ENCODE data around the gene TUBA8.
"Not testable (repeated sequence)": the region's sequence is repeated elsewhere in the genome, so short reads cannot be mapped to it uniquely, and the experiment has no call there.

TUBA8 gene

DNA sequence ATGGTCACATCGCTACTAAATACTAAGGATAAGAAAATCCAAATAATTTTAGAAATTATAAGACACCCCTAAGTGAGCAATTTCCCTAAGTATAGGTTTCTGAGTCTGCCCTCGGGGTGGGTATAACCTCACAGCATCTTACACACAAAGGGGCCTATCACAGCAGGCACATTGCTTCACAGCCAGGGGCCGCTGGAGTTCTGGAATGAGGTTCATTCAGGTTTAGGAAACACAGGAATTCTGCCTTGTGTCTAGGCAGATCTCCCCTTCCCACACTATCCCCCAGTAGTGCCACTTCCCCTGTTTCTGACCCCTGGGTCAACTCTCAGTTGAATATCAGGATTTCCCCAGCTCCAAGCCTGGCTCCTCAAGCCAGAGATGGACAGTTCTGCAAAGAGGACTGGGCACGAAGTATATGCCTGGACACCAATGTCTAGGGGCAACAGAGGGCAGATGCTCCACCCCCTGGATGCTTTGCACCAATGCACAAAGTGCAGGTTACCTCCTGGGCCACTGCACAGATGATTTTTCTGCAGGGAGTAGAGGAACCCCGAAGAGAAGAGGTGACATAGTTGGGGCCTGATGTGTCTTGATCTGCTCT is 11.4 kb downstream of the TUBA8 start:
- no peak for DNase-seq (ENCODE audit: insufficient read length, low spot score)
- no peak for FAIRE-seq

DNA sequence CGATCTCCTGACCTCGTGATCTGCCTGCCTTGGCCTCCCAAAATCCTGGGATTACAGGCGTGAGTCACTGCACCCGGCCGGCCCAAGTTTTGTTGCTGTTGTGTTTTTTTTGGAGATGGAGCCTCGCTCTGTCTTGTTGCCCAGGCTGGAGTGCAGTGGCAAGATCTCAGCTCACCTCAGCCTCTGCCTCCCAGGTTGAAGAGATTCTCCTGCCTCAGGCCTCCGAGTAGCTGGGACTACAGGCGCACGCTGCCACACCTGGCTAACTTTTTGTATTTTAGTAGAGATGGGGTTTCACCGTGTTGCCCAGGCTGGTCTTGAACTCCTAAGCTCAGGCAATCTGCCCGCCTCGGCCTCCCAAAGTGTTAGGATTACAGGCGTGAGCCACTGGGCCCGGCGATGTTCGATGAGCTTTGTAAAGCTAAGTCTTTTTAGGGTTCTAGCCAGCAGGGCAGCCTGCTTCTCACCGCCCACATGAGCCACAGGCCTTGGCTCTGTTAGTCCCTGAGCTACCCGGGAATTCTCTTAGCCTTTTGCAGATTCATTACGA is 12.9 kb downstream of the TUBA8 start:
- DNase-seq (ENCODE audit: insufficient read length, low spot score); FAIRE-seq: not testable (repeated sequence)

More for the DNA sequence above, 11.4 kb downstream of the TUBA8 start:
- TF ChIP-seq, protein P1, sequence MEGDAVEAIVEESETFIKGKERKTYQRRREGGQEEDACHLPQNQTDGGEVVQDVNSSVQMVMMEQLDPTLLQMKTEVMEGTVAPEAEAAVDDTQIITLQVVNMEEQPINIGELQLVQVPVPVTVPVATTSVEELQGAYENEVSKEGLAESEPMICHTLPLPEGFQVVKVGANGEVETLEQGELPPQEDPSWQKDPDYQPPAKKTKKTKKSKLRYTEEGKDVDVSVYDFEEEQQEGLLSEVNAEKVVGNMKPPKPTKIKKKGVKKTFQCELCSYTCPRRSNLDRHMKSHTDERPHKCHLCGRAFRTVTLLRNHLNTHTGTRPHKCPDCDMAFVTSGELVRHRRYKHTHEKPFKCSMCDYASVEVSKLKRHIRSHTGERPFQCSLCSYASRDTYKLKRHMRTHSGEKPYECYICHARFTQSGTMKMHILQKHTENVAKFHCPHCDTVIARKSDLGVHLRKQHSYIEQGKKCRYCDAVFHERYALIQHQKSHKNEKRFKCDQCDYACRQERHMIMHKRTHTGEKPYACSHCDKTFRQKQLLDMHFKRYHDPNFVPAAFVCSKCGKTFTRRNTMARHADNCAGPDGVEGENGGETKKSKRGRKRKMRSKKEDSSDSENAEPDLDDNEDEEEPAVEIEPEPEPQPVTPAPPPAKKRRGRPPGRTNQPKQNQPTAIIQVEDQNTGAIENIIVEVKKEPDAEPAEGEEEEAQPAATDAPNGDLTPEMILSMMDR (IDR thresholded peaks at IDR 0.05; ENCODE audit: insufficient read depth, missing control alignments), result no peak

DNA sequence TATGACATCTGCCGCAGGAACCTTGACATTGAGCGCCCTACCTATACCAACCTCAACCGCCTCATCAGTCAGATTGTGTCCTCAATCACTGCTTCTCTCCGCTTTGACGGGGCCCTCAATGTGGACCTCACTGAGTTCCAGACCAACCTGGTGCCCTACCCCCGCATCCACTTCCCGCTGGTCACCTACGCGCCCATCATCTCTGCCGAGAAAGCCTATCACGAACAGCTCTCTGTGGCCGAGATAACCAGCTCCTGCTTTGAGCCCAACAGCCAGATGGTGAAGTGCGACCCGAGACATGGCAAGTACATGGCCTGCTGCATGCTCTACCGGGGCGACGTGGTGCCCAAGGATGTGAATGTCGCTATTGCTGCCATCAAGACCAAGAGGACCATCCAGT is 16.0 kb downstream of the TUBA8 start:
- FAIRE-seq, result no peak
- no peak for DNase-seq (ENCODE audit: insufficient read length, low spot score)

DNA sequence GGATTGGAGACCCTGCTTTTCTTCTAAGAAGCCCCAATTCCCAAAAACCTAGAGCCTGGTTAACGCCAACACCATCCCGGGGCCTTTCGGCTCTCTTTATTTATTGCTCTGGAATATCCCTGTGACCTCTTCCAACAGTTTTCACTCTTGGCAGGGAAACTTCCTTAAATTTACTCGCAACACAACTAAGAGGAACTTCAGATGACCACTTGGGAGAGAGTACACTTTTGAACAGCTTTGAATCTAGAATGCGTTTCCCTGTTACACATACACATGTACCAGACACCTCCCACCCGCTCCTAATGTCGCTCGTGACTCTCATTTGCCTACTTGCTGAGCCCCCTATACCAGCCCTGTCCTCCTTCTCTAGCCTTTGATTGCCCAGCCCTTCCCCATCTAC is 19.4 kb downstream of the TUBA8 start:
- no peak for FAIRE-seq

More for the DNA sequence above, 16.0 kb downstream of the TUBA8 start:
- TF ChIP-seq, protein P1 (IDR thresholded peaks at IDR 0.05; ENCODE audit: insufficient read depth, missing control alignments), result no peak

DNA sequence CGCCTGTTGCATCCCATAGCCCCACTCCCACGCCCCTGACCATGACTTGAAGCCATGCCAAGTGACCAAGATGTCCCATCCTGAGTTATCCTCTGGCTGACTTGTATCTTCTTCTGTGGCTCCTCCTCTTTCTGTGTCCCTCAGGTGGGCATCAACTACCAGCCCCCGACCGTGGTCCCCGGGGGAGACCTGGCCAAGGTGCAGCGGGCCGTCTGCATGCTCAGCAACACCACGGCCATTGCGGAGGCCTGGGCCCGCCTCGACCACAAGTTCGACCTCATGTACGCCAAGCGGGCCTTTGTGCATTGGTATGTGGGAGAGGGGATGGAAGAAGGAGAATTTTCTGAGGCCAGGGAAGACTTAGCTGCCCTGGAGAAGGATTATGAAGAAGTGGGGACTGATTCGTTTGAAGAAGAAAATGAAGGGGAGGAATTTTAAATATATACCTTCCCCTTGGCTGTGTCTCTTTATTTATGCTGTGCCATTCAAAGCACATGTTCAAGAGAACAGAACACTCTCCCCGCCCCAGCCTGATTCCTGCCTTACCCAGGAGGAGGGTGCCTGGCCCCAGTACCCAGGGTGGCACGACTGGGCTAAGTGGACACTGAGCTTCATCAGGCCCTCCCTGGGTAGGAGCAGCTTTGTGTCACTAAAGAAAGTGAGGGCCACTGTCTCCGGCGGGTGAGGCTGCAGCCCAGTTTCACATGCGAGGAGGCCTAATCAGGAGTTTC is 20.3 kb downstream of the TUBA8 start:
- DNase-seq (ENCODE audit: insufficient read length, low spot score) (no peak), FAIRE-seq (no peak)
- TF ChIP-seq, protein P1 (IDR thresholded peaks at IDR 0.05; ENCODE audit: insufficient read depth, missing control alignments), result no peak

More for the DNA sequence above, 19.4 kb downstream of the TUBA8 start:
- TF ChIP-seq, protein P1 (IDR thresholded peaks at IDR 0.05; ENCODE audit: insufficient read depth, missing control alignments), result no peak
- DNase-seq (ENCODE audit: insufficient read length, low spot score), result no peak

DNA sequence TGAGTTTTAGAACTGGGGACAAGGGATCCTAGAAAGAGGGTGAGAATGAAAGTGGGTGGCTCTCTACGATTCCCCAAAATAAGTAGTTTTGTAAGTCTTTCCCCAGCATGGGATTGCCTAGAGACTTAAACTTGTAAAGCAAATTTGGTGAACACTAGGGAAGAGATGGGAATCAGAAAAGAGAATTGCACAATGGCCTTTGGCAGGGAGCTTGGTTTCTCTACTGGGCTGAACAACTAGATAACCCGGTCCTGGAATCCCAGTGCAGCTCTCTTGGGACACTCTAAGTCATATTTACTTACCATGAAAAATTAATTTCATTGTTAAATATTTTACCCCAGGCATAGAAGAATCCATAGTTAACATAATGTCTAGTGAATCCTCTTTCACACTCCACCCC is 22.8 kb downstream of the TUBA8 start:
- no peak for FAIRE-seq
- DNase-seq (ENCODE audit: insufficient read length, low spot score), result no peak
- TF ChIP-seq, protein P1 (IDR thresholded peaks at IDR 0.05; ENCODE audit: insufficient read depth, missing control alignments), result no peak

DNA sequence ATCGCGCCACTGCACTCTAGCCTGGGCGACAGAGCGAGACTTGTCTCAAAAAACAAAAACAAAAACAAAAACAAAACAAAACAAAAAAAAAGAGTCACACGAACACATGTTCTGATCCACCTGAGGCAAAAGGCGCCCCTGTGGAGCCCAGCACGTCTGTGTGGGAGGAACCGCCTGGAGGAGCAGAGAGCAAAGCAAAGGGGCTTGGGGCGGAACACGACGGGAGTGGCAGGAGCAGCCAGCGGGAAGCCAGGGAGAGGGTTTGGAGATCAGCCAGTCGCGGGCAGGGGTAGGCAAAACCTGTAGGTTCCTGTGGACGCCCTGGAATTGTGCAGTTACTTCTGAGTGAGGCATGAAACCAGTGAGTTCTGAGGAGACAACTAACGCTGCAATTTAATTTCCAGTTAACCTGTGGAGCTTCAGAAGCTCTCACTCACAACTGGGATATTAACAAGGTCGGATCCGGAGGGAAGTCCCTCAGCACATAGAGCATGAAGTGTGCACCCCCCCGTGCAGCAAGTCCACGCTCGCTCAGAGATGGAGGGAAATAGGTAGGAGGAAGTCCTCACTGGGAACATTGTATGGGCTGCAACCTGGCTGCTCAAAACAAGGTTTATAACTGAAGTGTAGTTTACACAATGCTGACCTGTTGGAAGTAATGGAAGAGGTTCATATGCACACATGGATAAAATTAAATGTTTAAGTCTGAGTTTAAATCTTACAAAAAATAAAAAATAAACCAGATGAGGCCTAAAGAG is 26.1 kb downstream of the TUBA8 start:
- FAIRE-seq (no peak), DNase-seq (ENCODE audit: insufficient read length, low spot score) (no peak)

DNA sequence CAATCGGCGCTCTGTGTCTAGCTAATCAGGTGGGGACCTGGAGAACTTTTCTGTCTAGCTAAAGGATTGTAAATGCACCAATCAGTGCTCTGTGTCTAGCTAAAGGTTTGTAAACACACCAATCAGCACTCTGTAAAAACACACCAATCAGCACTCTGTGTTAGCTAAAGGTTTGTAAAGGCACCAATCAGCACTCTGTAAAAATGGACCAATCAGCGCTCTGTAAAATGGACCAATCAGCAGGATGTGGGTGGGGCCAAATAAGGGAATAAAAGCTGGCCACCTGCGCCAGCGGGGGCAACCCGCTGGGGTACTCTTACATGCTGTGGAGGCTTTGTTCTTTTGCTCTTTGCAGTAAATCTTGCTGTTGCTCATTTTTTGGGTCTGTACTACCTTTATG is 30.4 kb downstream of the TUBA8 start:
- not testable (repeated sequence) for DNase-seq (ENCODE audit: insufficient read length, low spot score); FAIRE-seq

More for the DNA sequence above, 26.1 kb downstream of the TUBA8 start:
- TF ChIP-seq, protein P1 (IDR thresholded peaks at IDR 0.05; ENCODE audit: insufficient read depth, missing control alignments), result no peak
